Measurements from ENCODE around the gene AGPAT2. TPM values are rescaled to one million over a fixed set of nuclear protein-coding genes. Genes with fewer than 3 reads are reported as not detected.

The AGPAT2 gene
- total and polyA plus RNA-seq, 2 donors (not counting 1 experiment from before 2014, with no cell fraction given): 25.1 to 28.4 TPM

DNA sequence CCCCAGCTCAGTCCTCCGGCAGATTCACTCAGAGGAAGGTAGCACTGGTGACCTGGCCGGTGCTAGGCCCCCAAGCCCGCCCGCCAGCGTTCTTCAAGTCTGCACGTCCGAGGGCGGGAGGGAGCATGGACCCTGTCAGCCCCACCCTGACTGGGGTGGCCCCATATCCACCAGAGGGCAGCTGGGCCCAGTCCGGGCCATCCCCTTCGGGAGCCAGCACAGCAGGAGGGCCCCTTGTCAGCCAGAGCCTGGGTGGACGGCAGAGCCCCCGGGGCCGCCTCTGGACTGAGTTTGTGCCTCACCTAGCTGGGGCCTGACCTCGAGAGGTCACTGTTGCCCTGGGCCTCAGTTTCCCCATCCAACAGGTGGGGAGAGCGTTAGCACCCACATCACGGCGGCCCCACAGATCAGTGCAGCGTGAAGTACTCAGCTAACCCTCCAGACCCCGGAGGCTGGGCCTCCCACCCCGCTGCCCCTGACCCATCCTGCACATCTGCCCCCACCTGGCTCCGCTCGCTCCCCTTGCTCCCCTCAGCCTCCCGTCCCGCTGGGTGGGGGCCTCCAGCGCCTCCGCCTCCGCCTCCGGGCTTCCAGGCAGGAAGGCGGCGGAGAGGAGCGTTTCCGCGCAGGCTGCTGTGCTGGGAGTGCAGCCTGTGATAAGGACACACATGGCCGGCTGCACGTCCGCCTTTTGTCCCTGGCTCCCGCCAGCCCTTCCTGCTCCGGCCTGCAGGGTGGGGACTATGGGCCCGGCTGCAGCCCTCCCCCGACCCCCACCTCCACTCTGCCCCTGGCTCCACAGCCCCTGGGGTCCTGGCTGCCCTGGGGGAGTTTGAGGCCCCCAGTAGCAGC lies 41.1 kb downstream of the AGPAT2 start:
- Mint-ChIP-seq H3K27ac (no peak overlapping the region), H3K4me3 (no peak overlapping the region), H3K4me1 (peaks cover 30% of the 10 kb centered on the region), H3K9me3 (ENCODE audit: insufficient read depth) (no peaks in the 10 kb centered on the region), H3K27me3 (peaks cover 17% of the 10 kb centered on the region)
- Histone ChIP-seq H3K36me3 (replicated peaks in 1 of 2; ENCODE audit: control extremely low read depth in 1 of 2, control insufficient read depth in 1 of 2, extremely low read depth in 1 of 2, insufficient read depth in 2 of 2, low read length in 1 of 2) (no peaks in the 10 kb centered on the region), H3K4me2 (replicated peaks; ENCODE audit: low read depth, low read length, poor library complexity, severe bottlenecking) (peak overlapping the region; percentile 82), H2AFZ (ENCODE audit: insufficient read depth, low read depth, low read length, poor library complexity, severe bottlenecking) (no peak overlapping the region), H3K9ac (ENCODE audit: low read length) (no peak overlapping the region), H3K4me1 (ENCODE audit: control insufficient read depth in 2 of 2, insufficient read depth in 2 of 2, low read length in 2 of 2) (peaks cover 46 to 49% of the 10 kb centered on the region in 2 donors), H3K27me3 (replicated peaks in 1 of 4; ENCODE audit: control extremely low read depth in 1 of 4, control insufficient read depth in 3 of 4, insufficient read depth in 4 of 4, low read length in 3 of 4) (peaks cover 0 to 43% (median 21%) of the 10 kb centered on the region in 4 experiments), H3K79me2 (ENCODE audit: control insufficient read depth, insufficient read depth, low read length) (no peaks in the 10 kb centered on the region), H3K27ac (ENCODE audit: low read length in 2 of 2) (no peak overlapping the region), H3K4me3 (ENCODE audit: control extremely low read depth in 1 of 5, extremely low read depth in 1 of 5, insufficient read depth in 1 of 5, low read depth in 2 of 5, low read length in 4 of 5) (no peak overlapping the region), H4K20me1 (ENCODE audit: control insufficient read depth, insufficient read depth, low read length, poor library complexity, severe bottlenecking) (no peaks in the 10 kb centered on the region), H3K9me3 (ENCODE audit: control extremely low read depth in 1 of 3, control insufficient read depth in 2 of 3, insufficient read depth in 1 of 3, low read length in 2 of 3) (peaks cover 0 to 17% (median 0%) of the 10 kb centered on the region in 3 donors)
- WGBS (ENCODE audit: insufficient coverage): 19% methylated on average over 40 of the region's 40 CpGs
- DNase-seq (peak; percentile 51), ATAC-seq (ENCODE audit: low read depth) (no peak)
- intact Hi-C loops (cut with micrococcal nuclease): no loop called here
- POLR2A ChIA-PET: no interaction called here
- TF ChIP-seq CTCF (IDR thresholded peaks at IDR 0.05): no peak
- TF ChIP-seq EZH2 (IDR thresholded peaks at IDR 0.05; ENCODE audit: borderline replicate concordance, insufficient read depth, low read depth, low read length, poor library complexity, severe bottlenecking): no peak
- CTCF ChIA-PET: interaction anchor here (2.0 to 8.2 kb wide), 2 partner anchors 25 to 160 kb away, joined by 6 to 55 read pairs; no protein-coding TSS in a partner anchor

GRCh38 chr9:136645352-136645902 lies 41.8 kb downstream of the AGPAT2 start:
- DNase-seq (no peak), ATAC-seq (ENCODE audit: low read depth) (no peak)
- Histone ChIP-seq H3K4me3 (ENCODE audit: control extremely low read depth in 1 of 5, extremely low read depth in 1 of 5, insufficient read depth in 1 of 5, low read depth in 2 of 5, low read length in 4 of 5) (no peak overlapping the region), H3K4me1 (ENCODE audit: control insufficient read depth in 2 of 2, insufficient read depth in 2 of 2, low read length in 2 of 2) (peaks cover 40 to 42% of the 10 kb centered on the region in 2 donors), H3K36me3 (replicated peaks in 1 of 2; ENCODE audit: control extremely low read depth in 1 of 2, control insufficient read depth in 1 of 2, extremely low read depth in 1 of 2, insufficient read depth in 2 of 2, low read length in 1 of 2) (no peaks in the 10 kb centered on the region), H3K9me3 (ENCODE audit: control extremely low read depth in 1 of 3, control insufficient read depth in 2 of 3, insufficient read depth in 1 of 3, low read length in 2 of 3) (peaks cover 0 to 17% (median 0%) of the 10 kb centered on the region in 3 donors), H3K79me2 (ENCODE audit: control insufficient read depth, insufficient read depth, low read length) (no peaks in the 10 kb centered on the region), H3K4me2 (replicated peaks; ENCODE audit: low read depth, low read length, poor library complexity, severe bottlenecking) (peak overlapping the region; percentile 82), H4K20me1 (ENCODE audit: control insufficient read depth, insufficient read depth, low read length, poor library complexity, severe bottlenecking) (no peaks in the 10 kb centered on the region), H3K27me3 (replicated peaks in 1 of 4; ENCODE audit: control extremely low read depth in 1 of 4, control insufficient read depth in 3 of 4, insufficient read depth in 4 of 4, low read length in 3 of 4) (peaks cover 0 to 43% (median 21%) of the 10 kb centered on the region in 4 experiments), H3K9ac (ENCODE audit: low read length) (peak overlapping the region; percentile 51), H2AFZ (ENCODE audit: insufficient read depth, low read depth, low read length, poor library complexity, severe bottlenecking) (peak overlapping the region; percentile 34), H3K27ac (ENCODE audit: low read length in 2 of 2) (no peak overlapping the region)
- CTCF ChIA-PET: interaction anchor here (1.5 to 8.2 kb wide), 4 partner anchors 16 to 159 kb away, joined by 3 to 55 read pairs (median 6); no protein-coding TSS in a partner anchor
- TF ChIP-seq EZH2 (IDR thresholded peaks at IDR 0.05; ENCODE audit: borderline replicate concordance, insufficient read depth, low read depth, low read length, poor library complexity, severe bottlenecking) (no peak), CTCF (IDR thresholded peaks at IDR 0.05) (no peak)
- intact Hi-C loops (cut with micrococcal nuclease): no loop called here
- peak overlapping the region; percentile 16 for H3K4me3 Mint-ChIP-seq
- peaks cover 24% of the 10 kb centered on the region for H3K4me1 Mint-ChIP-seq
- no peak overlapping the region for H3K27ac Mint-ChIP-seq
- no peaks in the 10 kb centered on the region for H3K9me3 Mint-ChIP-seq (ENCODE audit: insufficient read depth)
- 43% methylated on average over 13 of the region's 18 CpGs for WGBS (ENCODE audit: insufficient coverage)
- POLR2A ChIA-PET: no interaction called here
- peaks cover 13% of the 10 kb centered on the region for H3K27me3 Mint-ChIP-seq

All from B cell (primary cell).